Measurements from ENCODE around the gene CDC14A.

DNA sequence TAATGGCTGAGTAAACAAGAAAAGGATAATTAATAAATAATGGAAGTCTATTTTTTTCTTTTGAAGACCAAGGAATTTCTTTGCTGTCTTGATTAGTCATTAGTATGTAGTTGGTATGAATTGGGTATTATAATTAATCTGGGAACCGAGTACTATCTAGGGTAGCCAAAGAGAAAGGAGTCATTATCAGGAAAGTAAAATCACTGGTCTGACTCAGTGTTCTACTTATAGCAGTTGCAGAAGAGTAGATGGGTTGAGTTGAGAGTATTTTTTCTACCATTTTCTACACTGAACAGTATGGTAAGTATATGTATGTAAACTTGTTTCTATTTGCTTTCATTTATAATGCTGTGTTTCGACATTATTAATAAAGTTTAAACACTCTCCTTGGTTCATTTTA, 26.6 kb downstream of the CDC14A start:
- TF ChIP-seq, protein P1, sequence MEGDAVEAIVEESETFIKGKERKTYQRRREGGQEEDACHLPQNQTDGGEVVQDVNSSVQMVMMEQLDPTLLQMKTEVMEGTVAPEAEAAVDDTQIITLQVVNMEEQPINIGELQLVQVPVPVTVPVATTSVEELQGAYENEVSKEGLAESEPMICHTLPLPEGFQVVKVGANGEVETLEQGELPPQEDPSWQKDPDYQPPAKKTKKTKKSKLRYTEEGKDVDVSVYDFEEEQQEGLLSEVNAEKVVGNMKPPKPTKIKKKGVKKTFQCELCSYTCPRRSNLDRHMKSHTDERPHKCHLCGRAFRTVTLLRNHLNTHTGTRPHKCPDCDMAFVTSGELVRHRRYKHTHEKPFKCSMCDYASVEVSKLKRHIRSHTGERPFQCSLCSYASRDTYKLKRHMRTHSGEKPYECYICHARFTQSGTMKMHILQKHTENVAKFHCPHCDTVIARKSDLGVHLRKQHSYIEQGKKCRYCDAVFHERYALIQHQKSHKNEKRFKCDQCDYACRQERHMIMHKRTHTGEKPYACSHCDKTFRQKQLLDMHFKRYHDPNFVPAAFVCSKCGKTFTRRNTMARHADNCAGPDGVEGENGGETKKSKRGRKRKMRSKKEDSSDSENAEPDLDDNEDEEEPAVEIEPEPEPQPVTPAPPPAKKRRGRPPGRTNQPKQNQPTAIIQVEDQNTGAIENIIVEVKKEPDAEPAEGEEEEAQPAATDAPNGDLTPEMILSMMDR (IDR thresholded peaks at IDR 0.05 in 8 of 11, conservative IDR thresholded peaks at IDR 0.05 in 3 of 11): no peak
- no peak for TF ChIP-seq POLR2A (IDR thresholded peaks at IDR 0.05)
